Measurements from ENCODE around the gene SYNDIG1L. TPM values are rescaled to one million over a fixed set of nuclear protein-coding genes. Genes with fewer than 3 reads are reported as not detected.

The SYNDIG1L gene
- total and polyA plus RNA-seq, 2 donors (not counting 3 experiments of a cell fraction or from before 2014, with no cell fraction given), result not detected

DNA sequence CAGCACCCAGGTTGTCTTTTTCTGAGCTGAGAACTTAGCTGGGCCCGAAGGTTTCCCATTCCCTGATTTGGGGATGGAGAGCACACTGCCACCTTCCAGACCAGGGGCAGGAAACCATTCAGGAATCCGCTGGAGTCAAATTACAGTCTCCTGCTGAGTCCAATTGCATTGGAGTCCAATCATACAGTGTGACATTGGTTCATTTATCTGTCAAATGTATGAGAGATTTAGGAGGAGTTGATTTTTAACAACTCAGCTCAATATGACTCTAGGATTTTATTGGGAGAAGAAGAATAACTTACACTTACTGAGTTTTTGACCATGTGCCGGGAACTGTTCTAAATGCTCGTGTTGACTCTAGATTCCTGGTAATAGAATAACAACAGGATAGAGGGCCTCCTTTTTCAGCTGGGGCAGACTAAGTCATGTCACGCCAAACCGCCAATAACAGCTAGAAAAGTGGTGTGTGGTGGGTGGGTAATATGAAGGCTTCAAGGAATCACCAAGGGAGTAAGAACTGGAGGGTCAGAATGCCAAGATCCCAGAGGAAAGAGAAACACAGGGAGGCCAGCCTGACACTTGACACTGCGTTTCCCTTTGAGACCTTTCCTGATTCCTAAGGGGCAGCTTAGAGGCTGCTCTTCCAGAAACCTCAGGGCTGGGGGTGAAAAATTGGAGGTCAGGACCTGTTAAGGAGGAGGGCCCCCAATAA, 11.5 kb downstream of the SYNDIG1L start:
- peaks cover 22 to 36% of the 10 kb centered on the region in 2 experiments for H3K27me3 ChIP-seq (ENCODE audit: control insufficient read depth in 2 of 2, insufficient read depth in 2 of 2, low read length in 2 of 2)
- no peaks in the 10 kb centered on the region for H3K9me1 ChIP-seq (replicated peaks; ENCODE audit: control insufficient read depth, extremely low read depth, insufficient read depth, low read length)
- no peaks in the 10 kb centered on the region for H4K20me1 ChIP-seq (replicated peaks; ENCODE audit: control insufficient read depth, extremely low read depth, insufficient read depth, low read length)
- FAIRE-seq (no peak), DNase-seq (ENCODE audit: low read depth, low spot score) (no peak)
- no peak overlapping the region for H3K27ac ChIP-seq (ENCODE audit: insufficient read depth, low read depth, low read length)
- BruUV-seq (replicated peaks), result no TSS peak
- no peak overlapping the region for H3K4me2 ChIP-seq (ENCODE audit: insufficient read depth, low read length)
- H3K4me3 ChIP-seq (replicated peaks in 1 of 3; ENCODE audit: insufficient read depth in 1 of 3, low read depth in 1 of 3, low read length in 3 of 3), result no peak overlapping the region
- dilution Hi-C loops (cut with MboI; ENCODE audit: extremely low pct_ligation_motif_present, low sequenced_read_pairs), result no loop called here
- H3K79me2 ChIP-seq (ENCODE audit: control insufficient read depth, insufficient read depth, low read length), result no peaks in the 10 kb centered on the region
- intact Hi-C loops (cut with micrococcal nuclease), result no loop called here
- H3K9ac ChIP-seq (replicated peaks; ENCODE audit: extremely low read depth, insufficient read depth, low read length), result no peak overlapping the region
- H3K4me1 ChIP-seq (ENCODE audit: control insufficient read depth, extremely low read depth, insufficient read depth, low read length), result no peaks in the 10 kb centered on the region
- no peaks in the 10 kb centered on the region for H3K36me3 ChIP-seq (ENCODE audit: control insufficient read depth in 2 of 2, extremely low read depth in 1 of 2, insufficient read depth in 2 of 2, low read length in 2 of 2)
- no peak overlapping the region for H2AFZ ChIP-seq (ENCODE audit: low read depth, low read length)
- POLR2A ChIA-PET, result no interaction called here
- CTCF ChIA-PET, result interaction anchor here (1.1 to 2.1 kb wide), 2 partner anchors 10 to 11 kb away, joined by 3 to 6 read pairs; partner anchors contain the start of gene SYNDIG1L
- TF ChIP-seq EZH2 (IDR thresholded peaks at IDR 0.05; ENCODE audit: borderline replicate concordance, low read depth, low read length, severe bottlenecking) (no peak), POLR2A (IDR thresholded peaks at IDR 0.05; ENCODE audit: low read depth, low read length) (no peak), POLR2AphosphoS5 (IDR thresholded peaks at IDR 0.05; ENCODE audit: insufficient read depth, low read depth, low read length) (no peak), GATA2 (IDR thresholded peaks at IDR 0.05; ENCODE audit: insufficient read depth, insufficient read length, low read depth, low read length) (no peak), JUN (IDR thresholded peaks at IDR 0.05; ENCODE audit: borderline replicate concordance, insufficient read depth, insufficient read length, low read depth) (no peak), MYC (IDR thresholded peaks at IDR 0.05; ENCODE audit: low read depth, low read length) (no peak), FOS (IDR thresholded peaks at IDR 0.05; ENCODE audit: borderline replicate concordance, insufficient read depth, low read length) (no peak)
- TF ChIP-seq, protein P1, sequence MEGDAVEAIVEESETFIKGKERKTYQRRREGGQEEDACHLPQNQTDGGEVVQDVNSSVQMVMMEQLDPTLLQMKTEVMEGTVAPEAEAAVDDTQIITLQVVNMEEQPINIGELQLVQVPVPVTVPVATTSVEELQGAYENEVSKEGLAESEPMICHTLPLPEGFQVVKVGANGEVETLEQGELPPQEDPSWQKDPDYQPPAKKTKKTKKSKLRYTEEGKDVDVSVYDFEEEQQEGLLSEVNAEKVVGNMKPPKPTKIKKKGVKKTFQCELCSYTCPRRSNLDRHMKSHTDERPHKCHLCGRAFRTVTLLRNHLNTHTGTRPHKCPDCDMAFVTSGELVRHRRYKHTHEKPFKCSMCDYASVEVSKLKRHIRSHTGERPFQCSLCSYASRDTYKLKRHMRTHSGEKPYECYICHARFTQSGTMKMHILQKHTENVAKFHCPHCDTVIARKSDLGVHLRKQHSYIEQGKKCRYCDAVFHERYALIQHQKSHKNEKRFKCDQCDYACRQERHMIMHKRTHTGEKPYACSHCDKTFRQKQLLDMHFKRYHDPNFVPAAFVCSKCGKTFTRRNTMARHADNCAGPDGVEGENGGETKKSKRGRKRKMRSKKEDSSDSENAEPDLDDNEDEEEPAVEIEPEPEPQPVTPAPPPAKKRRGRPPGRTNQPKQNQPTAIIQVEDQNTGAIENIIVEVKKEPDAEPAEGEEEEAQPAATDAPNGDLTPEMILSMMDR (IDR thresholded peaks at IDR 0.05; ENCODE audit: extremely low read depth in 1 of 2, insufficient read depth in 1 of 2, low read depth in 1 of 2, low read length in 2 of 2), result no peak
- TF ChIP-seq, protein P2, sequence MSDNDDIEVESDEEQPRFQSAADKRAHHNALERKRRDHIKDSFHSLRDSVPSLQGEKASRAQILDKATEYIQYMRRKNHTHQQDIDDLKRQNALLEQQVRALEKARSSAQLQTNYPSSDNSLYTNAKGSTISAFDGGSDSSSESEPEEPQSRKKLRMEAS (IDR thresholded peaks at IDR 0.05; ENCODE audit: insufficient read depth, insufficient read length), result no peak
- H3K9me3 ChIP-seq (replicated peaks; ENCODE audit: control insufficient read depth, insufficient read depth, low read length), result no peaks in the 10 kb centered on the region
